ENCODE results near the gene ADARB2.

ADARB2 gene

GRCh38 chr10:1579671-1580070 lies 157.7 kb downstream of the ADARB2 start:
- Histone ChIP-seq H3K27ac (ENCODE audit: extremely low read depth, low read depth, low read length) (no peak overlapping the region), H3K4me1 (ENCODE audit: control insufficient read depth, insufficient read depth, low read length) (no peaks in the 10 kb centered on the region), H3K4me3 (ENCODE audit: low read depth, low read length) (no peak overlapping the region), H3K36me3 (ENCODE audit: control insufficient read depth in 2 of 2, insufficient read depth in 1 of 2, low read length in 2 of 2) (no peaks in the 10 kb centered on the region), H3K9me3 (ENCODE audit: control insufficient read depth, insufficient read depth, low read depth, low read length) (no peaks in the 10 kb centered on the region)
- ChIA-PET CTCF (no interaction called here), POLR2A (no interaction called here)
- TF ChIP-seq HOXC10 (CRISPR knock-in tag; IDR thresholded peaks at IDR 0.05) (no peak), TRIM28 (IDR thresholded peaks at IDR 0.05; ENCODE audit: borderline replicate concordance, low read length) (no peak), ZNF596 (tag by site-specific recombination; IDR thresholded peaks at IDR 0.05) (no peak), GLI2 (tag by site-specific recombination; IDR thresholded peaks at IDR 0.05; ENCODE audit: borderline replicate concordance, low read depth) (no peak)

DNA sequence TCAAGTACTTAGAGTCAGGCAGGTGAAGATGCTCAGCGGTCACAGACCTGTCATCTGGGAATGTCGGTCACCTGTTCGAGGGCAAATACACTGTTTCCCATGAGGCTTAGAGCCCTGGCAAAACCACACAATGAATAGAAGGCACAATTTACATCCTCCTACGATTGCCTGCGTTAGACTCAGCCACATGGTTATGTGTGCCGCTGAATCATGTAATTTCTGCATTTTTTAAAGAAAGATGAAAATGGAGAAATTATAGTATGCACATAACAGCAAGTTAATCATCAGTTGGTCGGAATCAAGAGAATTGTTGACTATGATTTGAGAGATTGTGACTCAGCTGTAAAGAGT lies 158.2 kb downstream of the ADARB2 start:
- no peak for TF ChIP-seq ZNF211 (tag by site-specific recombination; IDR thresholded peaks at IDR 0.05; ENCODE audit: low read depth)
- TF ChIP-seq, protein P1, sequence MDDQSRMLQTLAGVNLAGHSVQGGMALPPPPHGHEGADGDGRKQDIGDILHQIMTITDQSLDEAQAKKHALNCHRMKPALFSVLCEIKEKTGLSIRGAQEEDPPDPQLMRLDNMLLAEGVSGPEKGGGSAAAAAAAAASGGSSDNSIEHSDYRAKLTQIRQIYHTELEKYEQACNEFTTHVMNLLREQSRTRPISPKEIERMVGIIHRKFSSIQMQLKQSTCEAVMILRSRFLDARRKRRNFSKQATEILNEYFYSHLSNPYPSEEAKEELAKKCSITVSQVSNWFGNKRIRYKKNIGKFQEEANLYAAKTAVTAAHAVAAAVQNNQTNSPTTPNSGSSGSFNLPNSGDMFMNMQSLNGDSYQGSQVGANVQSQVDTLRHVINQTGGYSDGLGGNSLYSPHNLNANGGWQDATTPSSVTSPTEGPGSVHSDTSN (CRISPR knock-in tag; IDR thresholded peaks at IDR 0.05): no peak
- no peak for TF ChIP-seq ZNF366 (tag by site-specific recombination; conservative IDR thresholded peaks at IDR 0.05)
- no peak for TF ChIP-seq ZNF133 (tag by site-specific recombination; IDR thresholded peaks at IDR 0.05)
- TF ChIP-seq ZIC2 (tag by site-specific recombination; IDR thresholded peaks at IDR 0.05): no peak
- TF ChIP-seq ZNF37A (tag by site-specific recombination; IDR thresholded peaks at IDR 0.05): no peak
- TF ChIP-seq ZNF518A (tag by site-specific recombination; conservative IDR thresholded peaks at IDR 0.05; ENCODE audit: low read depth): no peak
- no peak for TF ChIP-seq KLF10 (tag by site-specific recombination; IDR thresholded peaks at IDR 0.05)
- TF ChIP-seq TRIM28 (IDR thresholded peaks at IDR 0.05; ENCODE audit: borderline replicate concordance, low read length): no peak
- TF ChIP-seq ZNF114 (tag by site-specific recombination; IDR thresholded peaks at IDR 0.05): no peak
- no peak for TF ChIP-seq CTCF (tag by site-specific recombination; IDR thresholded peaks at IDR 0.05)
- TF ChIP-seq ZSCAN18 (tag by site-specific recombination; IDR thresholded peaks at IDR 0.05): no peak
- no peak for TF ChIP-seq ZSCAN30 (tag by site-specific recombination; IDR thresholded peaks at IDR 0.05)
- TF ChIP-seq, protein P2, sequence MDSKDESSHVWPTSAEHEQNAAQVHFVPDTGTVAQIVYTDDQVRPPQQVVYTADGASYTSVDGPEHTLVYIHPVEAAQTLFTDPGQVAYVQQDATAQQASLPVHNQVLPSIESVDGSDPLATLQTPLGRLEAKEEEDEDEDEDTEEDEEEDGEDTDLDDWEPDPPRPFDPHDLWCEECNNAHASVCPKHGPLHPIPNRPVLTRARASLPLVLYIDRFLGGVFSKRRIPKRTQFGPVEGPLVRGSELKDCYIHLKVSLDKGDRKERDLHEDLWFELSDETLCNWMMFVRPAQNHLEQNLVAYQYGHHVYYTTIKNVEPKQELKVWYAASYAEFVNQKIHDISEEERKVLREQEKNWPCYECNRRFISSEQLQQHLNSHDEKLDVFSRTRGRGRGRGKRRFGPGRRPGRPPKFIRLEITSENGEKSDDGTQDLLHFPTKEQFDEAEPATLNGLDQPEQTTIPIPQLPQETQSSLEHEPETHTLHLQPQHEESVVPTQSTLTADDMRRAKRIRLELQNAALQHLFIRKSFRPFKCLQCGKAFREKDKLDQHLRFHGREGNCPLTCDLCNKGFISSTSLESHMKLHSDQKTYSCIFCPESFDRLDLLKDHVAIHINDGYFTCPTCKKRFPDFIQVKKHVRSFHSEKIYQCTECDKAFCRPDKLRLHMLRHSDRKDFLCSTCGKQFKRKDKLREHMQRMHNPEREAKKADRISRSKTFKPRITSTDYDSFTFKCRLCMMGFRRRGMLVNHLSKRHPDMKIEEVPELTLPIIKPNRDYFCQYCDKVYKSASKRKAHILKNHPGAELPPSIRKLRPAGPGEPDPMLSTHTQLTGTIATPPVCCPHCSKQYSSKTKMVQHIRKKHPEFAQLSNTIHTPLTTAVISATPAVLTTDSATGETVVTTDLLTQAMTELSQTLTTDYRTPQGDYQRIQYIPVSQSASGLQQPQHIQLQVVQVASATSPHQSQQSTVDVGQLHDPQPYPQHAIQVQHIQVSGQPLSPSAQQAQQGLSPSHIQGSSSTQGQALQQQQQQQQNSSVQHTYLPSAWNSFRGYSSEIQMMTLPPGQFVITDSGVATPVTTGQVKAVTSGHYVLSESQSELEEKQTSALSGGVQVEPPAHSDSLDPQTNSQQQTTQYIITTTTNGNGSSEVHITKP (tag by site-specific recombination; IDR thresholded peaks at IDR 0.05): no peak
- TF ChIP-seq MYNN (tag by site-specific recombination; IDR thresholded peaks at IDR 0.05; ENCODE audit: borderline replicate concordance): no peak
- Histone ChIP-seq H3K27ac (ENCODE audit: extremely low read depth, low read depth, low read length) (no peak overlapping the region), H3K4me3 (ENCODE audit: low read depth, low read length) (no peak overlapping the region), H3K4me1 (ENCODE audit: control insufficient read depth, insufficient read depth, low read length) (no peaks in the 10 kb centered on the region), H3K36me3 (ENCODE audit: control insufficient read depth in 2 of 2, insufficient read depth in 1 of 2, low read length in 2 of 2) (no peaks in the 10 kb centered on the region), H3K9me3 (ENCODE audit: control insufficient read depth, insufficient read depth, low read depth, low read length) (no peaks in the 10 kb centered on the region)
- CTCF ChIA-PET: no interaction called here
- POLR2A ChIA-PET: no interaction called here
